ENCODE measurements around the gene PPM1H.

PPM1H gene

GRCh38 chr12:62720025-62720424 is 214.9 kb downstream of the PPM1H start:
- H3K27ac ChIP-seq = no peak overlapping the region
- TF ChIP-seq ZFX (IDR thresholded peaks at IDR 0.05) (no peak), CTCF (conservative IDR thresholded peaks at IDR 0.05) (no peak)

- H3K27ac ChIP-seq = no peak overlapping the region
- TF ChIP-seq CTCF (conservative IDR thresholded peaks at IDR 0.05) (no peak), ZFX (IDR thresholded peaks at IDR 0.05) (no peak)
Observed at GRCh38 chr12:62718762-62719426, 216.1 kb downstream of the PPM1H start.

DNA sequence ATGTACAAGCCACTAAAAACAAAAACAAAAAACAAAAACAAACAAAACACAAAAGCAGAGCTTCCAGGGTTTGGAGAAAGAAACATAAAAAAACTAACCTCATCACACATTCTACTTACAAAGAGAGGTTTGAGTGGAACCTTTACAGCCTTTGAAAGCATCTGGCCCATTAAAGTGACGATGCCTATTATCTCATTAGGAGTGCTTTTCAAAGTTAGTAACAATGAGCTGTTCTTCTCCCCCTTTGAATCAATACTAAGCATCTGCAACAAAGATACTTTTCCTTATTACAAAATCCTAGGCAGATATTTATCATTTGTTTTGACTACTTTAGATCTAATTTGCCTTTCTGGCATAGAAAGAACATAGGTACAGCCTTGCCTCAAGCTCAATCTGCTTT is 217.3 kb downstream of the PPM1H start:
- TF ChIP-seq CTCF (conservative IDR thresholded peaks at IDR 0.05) (no peak), ZFX (IDR thresholded peaks at IDR 0.05) (no peak)
- no peak overlapping the region for H3K27ac ChIP-seq

DNA sequence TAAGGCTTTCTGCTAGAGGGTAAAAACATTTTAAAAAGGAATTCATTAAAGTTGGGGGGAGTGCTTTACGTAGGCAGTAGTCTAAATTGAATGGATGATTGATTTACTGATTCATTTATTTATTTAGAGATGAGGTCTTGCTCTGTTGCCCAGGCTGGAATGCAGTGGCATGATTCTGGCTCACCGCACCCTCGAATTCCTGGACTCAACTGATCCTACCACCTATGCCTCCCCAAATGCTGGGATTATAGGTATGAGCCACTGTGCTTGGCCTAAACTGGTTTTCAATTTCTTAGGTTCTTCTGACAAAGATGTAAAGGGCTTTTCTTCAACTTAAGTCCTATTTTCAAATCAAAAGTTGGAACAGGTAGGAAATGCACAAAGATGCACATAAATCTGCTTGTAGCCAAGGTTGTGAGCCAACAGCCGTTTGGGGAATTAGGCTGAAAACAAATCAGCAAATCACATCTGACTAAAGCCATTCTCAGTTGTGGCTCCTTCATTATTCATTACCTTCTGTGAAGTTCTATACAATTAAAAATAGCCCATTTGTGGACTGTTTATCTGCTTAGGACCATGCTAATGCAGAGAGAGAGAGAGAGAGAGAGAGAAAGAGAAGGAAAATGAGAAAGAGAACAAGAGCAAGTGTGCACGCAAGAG is 218.0 kb downstream of the PPM1H start:
- no peak overlapping the region for H3K27ac ChIP-seq
- no peak for TF ChIP-seq CTCF (conservative IDR thresholded peaks at IDR 0.05)

DNA sequence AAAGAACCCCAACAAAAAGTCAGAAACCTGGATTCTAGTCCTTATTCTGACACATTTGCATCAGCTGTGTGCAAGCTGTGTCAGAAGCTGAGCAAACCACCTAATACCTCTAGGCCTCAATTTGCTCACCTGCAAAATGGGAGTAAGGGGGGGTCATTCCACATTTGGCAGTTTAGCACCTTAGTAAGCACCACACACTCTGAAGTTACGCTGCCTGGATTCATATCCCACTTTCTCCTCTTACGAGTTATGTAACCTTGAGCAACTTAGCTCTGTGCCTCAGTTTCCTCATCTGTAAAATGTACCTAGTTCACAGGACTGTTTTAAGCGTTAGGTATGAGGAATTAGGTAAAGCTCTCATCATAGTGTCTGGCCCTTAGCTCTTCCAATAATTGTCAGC is 218.9 kb downstream of the PPM1H start:
- TF ChIP-seq CTCF (conservative IDR thresholded peaks at IDR 0.05) (no peak), ZFX (IDR thresholded peaks at IDR 0.05) (no peak)

DNA sequence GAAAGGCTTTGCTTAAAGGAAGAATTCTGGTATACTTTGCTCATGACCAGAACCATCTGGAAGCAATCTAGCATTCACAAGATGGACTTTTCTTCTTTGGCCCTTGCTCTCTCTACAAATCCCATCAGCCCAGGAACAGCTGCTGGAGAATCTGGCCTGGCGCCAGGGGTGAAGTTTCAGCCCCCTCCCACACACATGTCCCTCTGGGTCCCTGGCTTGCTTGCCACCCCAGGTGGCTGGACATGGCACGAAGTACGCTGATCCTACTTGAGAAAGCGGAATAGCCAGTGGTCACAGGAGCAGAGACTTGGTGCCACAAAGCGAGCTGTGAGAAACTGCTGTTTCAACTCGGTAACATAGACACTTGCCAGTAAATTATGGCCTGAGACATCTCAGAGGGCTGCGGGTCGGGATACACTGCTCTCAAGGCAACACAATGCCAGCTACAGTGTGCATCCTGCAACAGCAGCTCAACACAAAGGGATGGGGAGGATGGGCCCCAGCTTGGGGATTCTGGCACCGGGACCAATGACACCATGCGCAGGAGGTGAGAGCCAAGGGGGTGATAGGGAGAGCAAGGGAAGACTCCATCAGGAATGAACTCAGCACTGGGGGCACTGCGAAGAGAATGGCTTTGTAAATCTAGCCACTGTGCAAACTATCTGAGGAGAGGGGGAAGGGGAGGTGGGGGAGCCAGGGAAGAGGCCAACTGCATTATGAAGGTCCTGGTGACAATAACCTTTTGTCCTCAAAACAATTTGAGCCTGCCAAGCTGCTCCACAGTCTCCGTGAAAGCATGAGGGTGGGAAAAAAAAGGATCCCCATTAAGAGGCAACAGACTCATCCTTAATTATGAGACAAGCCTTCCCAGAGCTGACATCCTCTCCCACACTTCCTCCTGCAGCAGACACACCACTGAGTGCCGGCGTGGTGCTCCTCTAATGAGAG is 219.9 kb downstream of the PPM1H start:
- TF ChIP-seq CTCF (conservative IDR thresholded peaks at IDR 0.05) = no peak
- TF ChIP-seq ZFX (IDR thresholded peaks at IDR 0.05) = no peak

More for the DNA sequence above, 218.9 kb downstream of the PPM1H start:
- no peak overlapping the region for H3K27ac ChIP-seq

More for the DNA sequence above, 219.9 kb downstream of the PPM1H start:
- no peak overlapping the region for H3K27ac ChIP-seq

Data from C4-2B (cell line).